Globus pallidus (tissue), 1 donor: ENCODE data around the gene CLUH.
"Not testable (repeated sequence)": the region's sequence is repeated elsewhere in the genome, so short reads cannot be mapped to it uniquely, and the experiment has no call there.

Experiments
- DNase-seq: peaks from one replicate; pipeline ENCODE4 v3.0.0-alpha.2; 2015; ENCODE audit warnings: low spot score

Gene CLUH

DNA sequence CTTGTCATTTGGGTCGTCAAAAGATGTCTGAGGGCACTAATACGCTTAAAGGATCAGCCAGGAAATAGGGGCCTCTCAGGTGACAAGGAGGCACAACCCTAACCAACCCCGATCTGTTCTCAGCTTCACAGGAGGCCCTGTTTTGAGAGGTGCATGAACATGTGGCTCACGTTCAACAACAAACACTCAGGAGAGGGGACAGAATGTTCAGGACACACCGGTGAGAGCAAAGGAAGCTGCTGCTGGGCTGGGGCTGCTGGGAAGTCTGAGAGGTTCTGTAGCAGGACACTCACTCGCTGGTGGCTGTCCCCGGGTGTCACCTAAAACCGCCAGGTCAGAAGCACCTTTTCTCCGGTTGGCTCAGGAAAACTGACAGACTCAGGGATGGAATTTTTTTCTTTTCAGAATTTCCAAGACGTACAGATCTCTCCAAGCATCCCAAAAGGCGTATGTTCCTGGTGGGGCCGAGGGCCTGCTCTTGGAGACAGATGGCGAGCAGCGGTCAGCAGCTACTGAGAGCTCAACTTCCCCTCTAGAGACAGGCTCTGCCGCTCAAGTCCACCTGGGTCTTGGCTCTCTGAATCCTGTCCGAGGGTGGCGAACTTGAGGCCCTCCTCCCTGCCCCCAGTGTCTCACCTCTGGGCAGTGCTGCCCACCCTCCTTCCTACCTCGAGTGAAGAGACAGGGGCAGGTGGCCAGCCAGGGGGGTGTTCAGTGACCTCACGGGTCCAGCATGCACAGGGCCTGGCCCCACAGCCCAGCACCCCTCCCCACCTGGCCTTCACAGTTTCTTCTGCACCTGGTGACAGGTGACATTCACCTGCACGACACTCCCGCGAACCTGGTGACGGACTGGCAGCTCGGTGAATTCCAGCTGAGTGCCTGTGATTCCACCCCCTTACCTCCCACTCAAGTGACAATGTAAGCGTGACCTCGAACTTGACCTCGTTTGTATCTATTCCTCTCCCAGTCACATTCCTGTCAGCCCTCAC lies 22.9 kb downstream of the CLUH start:
- no peak for DNase-seq

- DNase-seq, result no peak
These were observed 24.5 kb downstream of the CLUH start for GRCh38 chr17:2687074-2687418.

GRCh38 chr17:2685696-2686095 lies 25.9 kb downstream of the CLUH start:
- DNase-seq, result no peak

- no peak for DNase-seq
These were observed 27.0 kb downstream of the CLUH start for GRCh38 chr17:2684549-2684948.

GRCh38 chr17:2683912-2684311 lies 27.7 kb downstream of the CLUH start:
- no peak for DNase-seq

- no peak for DNase-seq
These were observed 29.2 kb downstream of the CLUH start for GRCh38 chr17:2682176-2682938.

GRCh38 chr17:2681650-2682049 lies 29.9 kb downstream of the CLUH start:
- DNase-seq, result no peak

DNA sequence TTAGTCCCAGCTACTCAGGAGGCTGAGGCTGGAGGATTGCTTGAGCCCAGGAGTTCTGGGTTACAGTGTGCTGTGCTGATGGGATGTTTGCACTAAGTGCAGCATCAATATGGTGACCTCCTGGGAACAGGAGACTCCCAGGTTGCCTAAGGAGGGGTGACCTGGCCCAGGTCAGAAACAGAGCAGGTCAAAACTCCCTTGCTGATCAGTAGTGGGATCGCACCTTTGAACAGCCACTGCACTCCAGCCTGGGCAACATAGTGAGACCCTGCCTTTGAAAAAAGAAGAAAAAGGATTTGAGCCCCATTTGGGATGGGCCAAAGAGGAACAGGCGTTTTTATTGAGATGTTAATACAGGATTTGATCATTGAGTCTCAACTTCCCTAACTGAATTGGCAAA lies 30.6 kb downstream of the CLUH start:
- no peak for DNase-seq

DNA sequence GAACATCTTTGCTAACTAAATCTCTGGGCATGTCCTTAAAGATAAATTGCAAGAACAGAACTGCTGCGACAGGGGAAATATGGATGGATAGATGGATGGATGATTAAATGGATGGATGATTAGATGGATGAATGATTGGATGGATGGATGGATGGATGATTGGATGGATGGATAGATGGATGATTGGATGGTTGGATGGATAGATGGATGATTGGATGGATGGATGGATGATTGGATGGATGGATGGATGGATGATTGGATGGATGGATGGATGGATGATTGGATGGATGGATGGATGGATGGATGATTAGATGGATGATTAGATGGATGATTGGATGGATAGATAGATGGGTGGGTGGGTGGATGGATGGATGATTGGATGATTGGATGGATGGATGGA lies 32.3 kb downstream of the CLUH start:
- not testable (repeated sequence) for DNase-seq

- no peak for DNase-seq
These were observed 39.5 kb downstream of the CLUH start for GRCh38 chr17:2672026-2672425.

- DNase-seq, result not testable (repeated sequence)
These were observed 51.2 kb downstream of the CLUH start for GRCh38 chr17:2660410-2660809.

DNA sequence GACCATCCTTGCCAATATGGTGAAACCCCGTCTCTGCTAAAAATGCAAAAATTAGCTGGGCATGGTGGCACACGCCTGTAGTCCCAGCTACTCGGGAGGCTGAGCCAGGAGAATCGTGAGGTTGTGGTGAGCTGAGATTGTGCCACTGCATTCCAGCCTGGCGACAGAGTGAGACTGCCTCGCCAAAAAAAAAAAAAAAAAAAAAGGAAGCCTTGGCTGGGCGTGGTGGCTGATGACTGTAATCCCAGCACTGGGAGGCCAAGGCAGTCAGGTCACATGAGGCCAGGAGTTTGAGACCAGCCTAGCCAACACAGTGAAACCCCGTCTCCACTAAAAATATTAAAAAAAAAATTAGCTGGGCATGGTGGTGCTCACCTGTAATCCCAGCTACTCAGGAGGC lies 52.2 kb downstream of the CLUH start:
- DNase-seq, result not testable (repeated sequence)

- DNase-seq, result no peak
These were observed 55.3 kb downstream of the CLUH start for GRCh38 chr17:2656283-2656682.

DNA sequence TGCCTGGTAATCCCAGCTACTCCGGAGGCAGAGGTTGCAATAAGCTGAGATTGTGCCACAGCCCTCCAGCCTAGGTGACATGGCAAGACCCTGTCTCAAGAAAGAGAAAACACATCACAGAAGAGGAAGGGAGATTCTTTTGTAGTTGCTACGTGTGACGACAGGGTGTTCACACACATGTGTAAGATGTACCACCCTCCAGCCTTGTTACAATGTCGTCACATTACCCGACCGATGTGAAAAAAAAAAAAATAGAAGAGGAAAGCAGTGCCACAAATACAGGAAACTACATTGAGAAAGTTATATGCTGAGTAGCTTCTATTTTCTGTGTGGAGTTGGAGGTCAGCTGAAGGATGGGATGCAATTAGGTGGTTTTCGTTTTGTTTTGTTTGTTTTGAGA lies 56.0 kb downstream of the CLUH start:
- no peak for DNase-seq

DNA sequence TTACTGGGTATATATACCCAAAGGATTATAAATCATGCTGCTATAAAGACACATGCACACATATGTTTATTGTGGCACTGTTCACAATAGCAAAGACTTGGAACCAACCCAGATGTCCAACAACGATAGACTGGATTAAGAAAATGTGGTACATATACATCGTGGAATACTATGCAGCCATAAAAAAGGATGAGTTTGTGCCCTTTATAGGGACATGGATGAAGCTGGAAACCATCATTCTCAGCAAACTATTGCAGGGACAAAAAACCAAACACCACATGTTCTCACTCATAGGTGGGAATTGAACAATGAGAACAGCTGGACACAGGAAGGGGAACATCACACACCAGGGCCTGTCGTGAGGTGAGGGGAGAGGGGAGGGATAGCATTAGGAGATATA lies 58.7 kb downstream of the CLUH start:
- not testable (repeated sequence) for DNase-seq

- no peak for DNase-seq
These were observed 62.4 kb downstream of the CLUH start for GRCh38 chr17:2649191-2649590.

GRCh38 chr17:2647957-2648356 lies 63.6 kb downstream of the CLUH start:
- no peak for DNase-seq

- DNase-seq, result no peak
These were observed 66.6 kb downstream of the CLUH start for GRCh38 chr17:2644971-2645370.
